ENCODE results near the gene GBGT1. TPM values are rescaled to one million over a fixed set of nuclear protein-coding genes. Genes with fewer than 3 reads are reported as not detected.

GBGT1 gene
- total RNA-seq, 1 donor from 2014 or later: 1.1 TPM

GRCh38 chr9:133164191-133164590 is 477 bp upstream of the GBGT1 start:
- FAIRE-seq (no peak), DNase-seq (ENCODE audit: low read depth) (no peak)
- H3K36me3 ChIP-seq (ENCODE audit: control insufficient read depth, insufficient read depth, low read length): no peaks in the 10 kb centered on the region
- no peak for TF ChIP-seq CTCF (IDR thresholded peaks at IDR 0.05; ENCODE audit: insufficient read depth, low read length, severe bottlenecking)
- H3K27me3 ChIP-seq (ENCODE audit: control insufficient read depth, insufficient read depth, low read length): peaks cover 8% of the 10 kb centered on the region
- peak overlapping the region; percentile 46 for H3K4me3 ChIP-seq (ENCODE audit: low read depth, low read length)

GRCh38 chr9:133162861-133163503 is 732 bp downstream of the GBGT1 start:
- H3K4me3 ChIP-seq (ENCODE audit: low read depth, low read length): peak overlapping the region; percentile 46
- no peak for TF ChIP-seq CTCF (IDR thresholded peaks at IDR 0.05; ENCODE audit: insufficient read depth, low read length, severe bottlenecking)
- FAIRE-seq (no peak), DNase-seq (ENCODE audit: low read depth) (no peak)
- H3K27me3 ChIP-seq (ENCODE audit: control insufficient read depth, insufficient read depth, low read length): peaks cover 8% of the 10 kb centered on the region
- no peaks in the 10 kb centered on the region for H3K36me3 ChIP-seq (ENCODE audit: control insufficient read depth, insufficient read depth, low read length)

- Histone ChIP-seq H3K27me3 (ENCODE audit: control insufficient read depth, insufficient read depth, low read length) (peaks cover 7% of the 10 kb centered on the region), H3K36me3 (ENCODE audit: control insufficient read depth, insufficient read depth, low read length) (no peaks in the 10 kb centered on the region), H3K4me3 (ENCODE audit: low read depth, low read length) (no peak overlapping the region)
- DNase-seq (ENCODE audit: low read depth): no peak
- no peak for TF ChIP-seq CTCF (IDR thresholded peaks at IDR 0.05; ENCODE audit: insufficient read depth, low read length, severe bottlenecking)
- FAIRE-seq: no peak
These were observed 2.2 kb downstream of the GBGT1 start for GRCh38 chr9:133161547-133161950.

GRCh38 chr9:133160742-133161546 is 2.8 kb downstream of the GBGT1 start:
- TF ChIP-seq CTCF (IDR thresholded peaks at IDR 0.05; ENCODE audit: insufficient read depth, low read length, severe bottlenecking): peak; percentile 82
- Histone ChIP-seq H3K27me3 (ENCODE audit: control insufficient read depth, insufficient read depth, low read length) (peaks cover 7% of the 10 kb centered on the region), H3K4me3 (ENCODE audit: low read depth, low read length) (no peak overlapping the region), H3K36me3 (ENCODE audit: control insufficient read depth, insufficient read depth, low read length) (no peaks in the 10 kb centered on the region)
- FAIRE-seq: peak; percentile 75
- peak; percentile 76 for DNase-seq (ENCODE audit: low read depth)

- DNase-seq (ENCODE audit: low read depth): no peak
- FAIRE-seq: no peak
- H3K4me3 ChIP-seq (ENCODE audit: low read depth, low read length): no peak overlapping the region
- H3K27me3 ChIP-seq (ENCODE audit: control insufficient read depth, insufficient read depth, low read length): peaks cover 7% of the 10 kb centered on the region
- no peak for TF ChIP-seq CTCF (IDR thresholded peaks at IDR 0.05; ENCODE audit: insufficient read depth, low read length, severe bottlenecking)
- H3K36me3 ChIP-seq (ENCODE audit: control insufficient read depth, insufficient read depth, low read length): no peaks in the 10 kb centered on the region
These were observed 5.0 kb downstream of the GBGT1 start for GRCh38 chr9:133158695-133159094.
